Mesendoderm (in vitro differentiated cells): ENCODE data around the gene CPM.

ENCODE experiments used
- DNase-seq: peaks from one replicate; pipeline ENCODE4 v3.0.0; 2013
- H2AK5ac ChIP-seq: 2 replicates; pipeline ENCODE4 v1.6.1; 2013; ENCODE audit warnings: low read length, inconsistent platforms
- H2BK120ac ChIP-seq: 2 replicates; pipeline ENCODE4 v1.6.1; 2013; ENCODE audit warnings: low read depth, mild to moderate bottlenecking, low read length, moderate library complexity, mixed read lengths
- H2BK15ac ChIP-seq: replicated peaks from 2 replicates; pipeline ENCODE4 v1.6.1; 2013; ENCODE audit warnings: low read depth, mild to moderate bottlenecking, moderate library complexity
- H2BK5ac ChIP-seq: 2 replicates; pipeline ENCODE4 v1.6.1; 2013; ENCODE audit warnings: low read length, inconsistent platforms
- H3K18ac ChIP-seq: 2 replicates; pipeline ENCODE4 v1.6.1; 2013; ENCODE audit warnings: mild to moderate bottlenecking, low read length, mixed read lengths
- H3K23ac ChIP-seq: one replicate; pipeline ENCODE4 v1.6.1; 2013; ENCODE audit warnings: low read length
- H3K27ac ChIP-seq: 2 replicates; pipeline ENCODE4 v1.5.1; 2013; ENCODE audit warnings: low read depth, mild to moderate bottlenecking, inconsistent platforms, low read length, moderate library complexity
- H3K27me3 ChIP-seq: 2 replicates; pipeline ENCODE4 v1.6.1; 2013; ENCODE audit warnings: low read length, control low read depth, mild to moderate bottlenecking, inconsistent platforms; ENCODE audit not compliant: insufficient read depth, poor library complexity
- H3K36me3 ChIP-seq: 2 replicates; pipeline ENCODE4 v1.6.1; 2013; ENCODE audit warnings: low read length, inconsistent platforms; ENCODE audit not compliant: control insufficient read depth, insufficient read depth
- H3K4ac ChIP-seq: one replicate; pipeline ENCODE4 v1.6.1; 2013; ENCODE audit warnings: low read depth, mild to moderate bottlenecking, low read length, moderate library complexity
- H3K4me1 ChIP-seq: 2 replicates; pipeline ENCODE4 v1.6.1; 2013; ENCODE audit warnings: low read depth, low read length, inconsistent platforms; ENCODE audit not compliant: control insufficient read depth
- H3K4me2 ChIP-seq: 2 replicates; pipeline ENCODE4 v1.6.1; 2013; ENCODE audit warnings: low read length
- H3K4me3 ChIP-seq: 2 replicates; pipeline ENCODE4 v1.5.1; 2013; ENCODE audit warnings: mild to moderate bottlenecking, low read length
- H3K56ac ChIP-seq: one replicate; pipeline ENCODE4 v1.6.1; 2013; ENCODE audit warnings: low read length
- H3K79me1 ChIP-seq: 2 replicates; pipeline ENCODE4 v1.6.1; 2013; ENCODE audit warnings: low read length, inconsistent platforms
- H3K79me2 ChIP-seq: 2 replicates; pipeline ENCODE4 v1.6.1; 2013; ENCODE audit warnings: mild to moderate bottlenecking, low read length; ENCODE audit not compliant: control insufficient read depth, insufficient read depth
- H3K9ac ChIP-seq: 2 replicates; pipeline ENCODE4 v1.6.1; 2013; ENCODE audit warnings: low read length, inconsistent platforms
- H4K5ac ChIP-seq: one replicate; pipeline ENCODE4 v1.6.1; 2013; ENCODE audit warnings: low read length
- H4K8ac ChIP-seq: one replicate; pipeline ENCODE4 v1.6.1; 2013; ENCODE audit warnings: low read depth, mild to moderate bottlenecking, control low read depth, low read length, moderate library complexity
- WGBS: extraction: QIAGEN DNeasy Blood & Tissue Kit; methylation state at CpG from one replicate; pipeline ENCODE4 v1.1.7; 2013; ENCODE audit warnings: low lambda C conversion rate, missing lambda C conversion rate; ENCODE audit not compliant: insufficient coverage; ENCODE audit errors: extremely low coverage; 5-methylcytosine and 5-hydroxymethylcytosine counted together

Gene CPM

GRCh38 chr12:68939505-68939904, 6.5 kb upstream of the CPM start:
- H2BK120ac ChIP-seq, result no peak overlapping the region
- no peak overlapping the region for H4K8ac ChIP-seq
- no peaks in the 10 kb centered on the region for H3K79me1 ChIP-seq
- no peak overlapping the region for H3K56ac ChIP-seq
- no peak overlapping the region for H3K27ac ChIP-seq
- no peak overlapping the region for H3K9ac ChIP-seq
- H3K36me3 ChIP-seq, result no peaks in the 10 kb centered on the region
- no peak overlapping the region for H3K4ac ChIP-seq
- WGBS, result no CpG with 5 or more reads among the region's 1 CpG
- no peak overlapping the region for H2AK5ac ChIP-seq
- H3K4me1 ChIP-seq, result no peaks in the 10 kb centered on the region
- no peak overlapping the region for H3K4me2 ChIP-seq
- no peak overlapping the region for H4K5ac ChIP-seq
- no peak overlapping the region for H2BK15ac ChIP-seq
- H3K4me3 ChIP-seq, result no peak overlapping the region
- no peaks in the 10 kb centered on the region for H3K79me2 ChIP-seq
- H3K23ac ChIP-seq, result no peak overlapping the region
- no peak overlapping the region for H3K18ac ChIP-seq
- H3K27me3 ChIP-seq, result no peaks in the 10 kb centered on the region
- no peak for DNase-seq
- no peak overlapping the region for H2BK5ac ChIP-seq

- no peaks in the 10 kb centered on the region for H3K79me2 ChIP-seq
- no peaks in the 10 kb centered on the region for H3K79me1 ChIP-seq
- no peak overlapping the region for H2BK5ac ChIP-seq
- H4K8ac ChIP-seq, result no peak overlapping the region
- H3K27me3 ChIP-seq, result peaks cover 8% of the 10 kb centered on the region
- H2BK15ac ChIP-seq, result no peak overlapping the region
- no peaks in the 10 kb centered on the region for H3K4me1 ChIP-seq
- no peak overlapping the region for H3K18ac ChIP-seq
- H4K5ac ChIP-seq, result no peak overlapping the region
- WGBS, result no CpG with 5 or more reads among the region's 9 CpGs
- H3K36me3 ChIP-seq, result no peaks in the 10 kb centered on the region
- DNase-seq, result no peak
- H3K4me3 ChIP-seq, result no peak overlapping the region
- H3K56ac ChIP-seq, result no peak overlapping the region
- H3K4me2 ChIP-seq, result no peak overlapping the region
- no peak overlapping the region for H3K9ac ChIP-seq
- no peak overlapping the region for H2BK120ac ChIP-seq
- H3K23ac ChIP-seq, result no peak overlapping the region
- H3K27ac ChIP-seq, result no peak overlapping the region
- no peak overlapping the region for H2AK5ac ChIP-seq
- H3K4ac ChIP-seq, result no peak overlapping the region
These were observed 1.4 kb upstream of the CPM start for GRCh38 chr12:68934392-68934791.

- Histone ChIP-seq H3K27me3 (peaks cover 8% of the 10 kb centered on the region), H3K4me2 (peak overlapping the region; percentile 22), H3K4me1 (no peaks in the 10 kb centered on the region), H4K8ac (no peak overlapping the region), H2BK120ac (no peak overlapping the region), H3K56ac (peak overlapping the region; percentile 6), H3K36me3 (no peaks in the 10 kb centered on the region), H3K27ac (no peak overlapping the region), H2BK15ac (no peak overlapping the region), H3K4ac (no peak overlapping the region), H3K18ac (no peak overlapping the region), H3K4me3 (peak overlapping the region; percentile 16), H3K79me1 (no peaks in the 10 kb centered on the region), H3K79me2 (no peaks in the 10 kb centered on the region), H2BK5ac (no peak overlapping the region), H3K9ac (peak overlapping the region; percentile 39), H2AK5ac (no peak overlapping the region), H3K23ac (no peak overlapping the region), H4K5ac (no peak overlapping the region)
- DNase-seq, result peak; percentile 42
- no CpG with 5 or more reads among the region's 18 CpGs for WGBS
These were observed 627 bp downstream of the CPM start for GRCh38 chr12:68932128-68932960.

GRCh38 chr12:68930178-68930577, 2.8 kb downstream of the CPM start:
- DNase-seq, result no peak
- Histone ChIP-seq H3K4ac (no peak overlapping the region), H3K4me3 (no peak overlapping the region)

DNA sequence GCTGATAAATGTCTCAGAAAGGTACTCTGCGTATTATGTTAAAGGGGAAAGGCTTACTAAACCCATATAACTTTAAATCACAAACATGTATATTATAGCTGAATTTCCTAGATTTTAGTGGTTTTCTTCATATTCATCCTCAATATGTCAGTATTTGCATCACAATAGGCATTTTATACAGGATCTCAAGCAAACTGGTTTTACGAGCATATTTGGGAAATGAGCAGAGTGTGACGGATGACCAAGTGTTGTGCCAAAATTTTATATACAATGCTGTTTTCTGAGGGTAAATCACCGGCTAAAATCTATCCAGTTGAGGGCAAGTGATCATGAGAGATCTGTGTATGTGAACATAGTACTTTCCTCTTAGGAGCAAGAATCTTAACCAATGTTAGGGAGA, 8.4 kb downstream of the CPM start:
- no peak overlapping the region for H3K4ac ChIP-seq
- H3K4me2 ChIP-seq, result no peak overlapping the region
- no peak overlapping the region for H2AK5ac ChIP-seq
- WGBS, result no CpG with 5 or more reads among the region's 4 CpGs
- H3K79me1 ChIP-seq, result no peaks in the 10 kb centered on the region
- no peak overlapping the region for H3K4me3 ChIP-seq
- no peak overlapping the region for H3K23ac ChIP-seq
- H3K27ac ChIP-seq, result no peak overlapping the region
- H4K8ac ChIP-seq, result no peak overlapping the region
- no peak overlapping the region for H2BK5ac ChIP-seq
- DNase-seq, result no peak
- no peaks in the 10 kb centered on the region for H3K27me3 ChIP-seq
- H4K5ac ChIP-seq, result no peak overlapping the region
- no peak overlapping the region for H2BK15ac ChIP-seq
- no peaks in the 10 kb centered on the region for H3K4me1 ChIP-seq
- H3K9ac ChIP-seq, result no peak overlapping the region
- H3K36me3 ChIP-seq, result no peaks in the 10 kb centered on the region
- H3K18ac ChIP-seq, result no peak overlapping the region
- no peak overlapping the region for H3K56ac ChIP-seq
- no peak overlapping the region for H2BK120ac ChIP-seq
- no peaks in the 10 kb centered on the region for H3K79me2 ChIP-seq

More at GRCh38 chr12:68930178-68930577, 2.8 kb downstream of the CPM start:
- Histone ChIP-seq H2BK120ac (no peak overlapping the region), H2AK5ac (no peak overlapping the region), H3K9ac (no peak overlapping the region), H3K18ac (no peak overlapping the region), H3K56ac (no peak overlapping the region), H2BK15ac (no peak overlapping the region), H4K8ac (no peak overlapping the region), H3K36me3 (no peaks in the 10 kb centered on the region), H3K4me1 (no peaks in the 10 kb centered on the region), H3K79me1 (no peaks in the 10 kb centered on the region), H3K23ac (no peak overlapping the region), H3K79me2 (no peaks in the 10 kb centered on the region), H3K4me2 (no peak overlapping the region), H3K27me3 (peaks cover 8% of the 10 kb centered on the region), H3K27ac (no peak overlapping the region), H2BK5ac (no peak overlapping the region), H4K5ac (no peak overlapping the region)
- no CpG with 5 or more reads among the region's 6 CpGs for WGBS
